Measurements from ENCODE around the gene SEMA4A. TPM values are rescaled to one million over a fixed set of nuclear protein-coding genes. Genes with fewer than 3 reads are reported as not detected.
A peak's percentile ranks its signal among the peaks of the same experiment; 100 is the strongest.
"Not testable (repeated sequence)": the region's sequence is repeated elsewhere in the genome, so short reads cannot be mapped to it uniquely, and the experiment has no call there.

Gene SEMA4A
- 1.8 and 2.0 TPM in 2 replicates for total RNA-seq (2014; rRNA removed; shearing (Covaris generic))

GRCh38 chr1:156153362-156153761 lies at the start of gene SEMA4A:
SEMA4A (plus strand) TSS chr1:156153585; CDS start chr1:156154579, 994 bp downstream.
- in situ Hi-C loops (cut with HindIII; ENCODE audit: low sequenced_read_pairs): no loop called here

GRCh38 chr1:156104065-156104810 lies 49.1 kb upstream of the SEMA4A start:
- in situ Hi-C loops (cut with HindIII; ENCODE audit: low sequenced_read_pairs): no loop called here
- DNase-seq (ENCODE audit: low spot score): no peak

More at GRCh38 chr1:156153362-156153761, at the start of gene SEMA4A:
- no peak for DNase-seq (ENCODE audit: low spot score)

- in situ Hi-C loops (cut with HindIII; ENCODE audit: low sequenced_read_pairs): no loop called here
- DNase-seq (ENCODE audit: low spot score): no peak
Observed at GRCh38 chr1:156104861-156105832, 48.2 kb upstream of the SEMA4A start.

- in situ Hi-C loops (cut with HindIII; ENCODE audit: low sequenced_read_pairs): no loop called here
Observed at GRCh38 chr1:156106624-156107488, 46.5 kb upstream of the SEMA4A start.

GRCh38 chr1:156108057-156108456 lies 45.3 kb upstream of the SEMA4A start:
- in situ Hi-C loops (cut with HindIII; ENCODE audit: low sequenced_read_pairs): no loop called here
- DNase-seq (ENCODE audit: low spot score): no peak

More at GRCh38 chr1:156106624-156107488, 46.5 kb upstream of the SEMA4A start:
- DNase-seq (ENCODE audit: low spot score): peak; percentile 66

- in situ Hi-C loops (cut with HindIII; ENCODE audit: low sequenced_read_pairs): no loop called here
- no peak for DNase-seq (ENCODE audit: low spot score)
Observed at GRCh38 chr1:156108664-156109241, 44.6 kb upstream of the SEMA4A start.

GRCh38 chr1:156110252-156110651 lies 43.1 kb upstream of the SEMA4A start:
- in situ Hi-C loops (cut with HindIII; ENCODE audit: low sequenced_read_pairs): no loop called here
- no peak for DNase-seq (ENCODE audit: low spot score)

GRCh38 chr1:156111355-156111962 lies 41.9 kb upstream of the SEMA4A start:
- DNase-seq (ENCODE audit: low spot score): no peak
- in situ Hi-C loops (cut with HindIII; ENCODE audit: low sequenced_read_pairs): no loop called here

GRCh38 chr1:156112276-156113137 lies 40.9 kb upstream of the SEMA4A start:
- in situ Hi-C loops (cut with HindIII; ENCODE audit: low sequenced_read_pairs): no loop called here

GRCh38 chr1:156113282-156113950 lies 40.0 kb upstream of the SEMA4A start:
- in situ Hi-C loops (cut with HindIII; ENCODE audit: low sequenced_read_pairs): no loop called here

More at GRCh38 chr1:156112276-156113137, 40.9 kb upstream of the SEMA4A start:
- DNase-seq (ENCODE audit: low spot score): no peak

GRCh38 chr1:156114101-156114918 lies 39.1 kb upstream of the SEMA4A start, which contains the start of gene LMNA:
LMNA (plus strand) TSS chr1:156114711; CDS start chr1:156114919, 208 bp downstream.
- in situ Hi-C loops (cut with HindIII; ENCODE audit: low sequenced_read_pairs): no loop called here
- DNase-seq (ENCODE audit: low spot score): peak; percentile 95

More at GRCh38 chr1:156113282-156113950, 40.0 kb upstream of the SEMA4A start:
- no peak for DNase-seq (ENCODE audit: low spot score)

- in situ Hi-C loops (cut with HindIII; ENCODE audit: low sequenced_read_pairs): no loop called here
- DNase-seq (ENCODE audit: low spot score): no peak
Observed at GRCh38 chr1:156114919-156115513, 38.4 kb upstream of the SEMA4A start.

- no peak for DNase-seq (ENCODE audit: low spot score)
- in situ Hi-C loops (cut with HindIII; ENCODE audit: low sequenced_read_pairs): no loop called here
Observed at GRCh38 chr1:156115514-156116374, 37.6 kb upstream of the SEMA4A start.

- DNase-seq (ENCODE audit: low spot score): not testable (repeated sequence)
Observed at GRCh38 chr1:156116731-156117130, 36.7 kb upstream of the SEMA4A start.

More at GRCh38 chr1:156116731-156117130, 36.7 kb upstream of the SEMA4A start:
- in situ Hi-C loops (cut with HindIII; ENCODE audit: low sequenced_read_pairs): not testable (repeated sequence)

Data from G401 (cell line).